ENCODE data around the gene FOLR1. TPM values are rescaled to one million over a fixed set of nuclear protein-coding genes. Genes with fewer than 3 reads are reported as not detected.
"Not testable (repeated sequence)": the region's sequence is repeated elsewhere in the genome, so short reads cannot be mapped to it uniquely, and the experiment has no call there.

Gene FOLR1
- total and polyA plus RNA-seq, 3 donors from 2014 or later = 1.2 to 3.7 TPM; not detected in 1

- intact Hi-C loops (cut with DNase I; ENCODE audit: low total_unique reads) = no loop called here
Measured at GRCh38 chr11:72189455-72190250, 2.3 kb upstream of the FOLR1 start.

GRCh38 chr11:72190631-72191071, 1.3 kb upstream of the FOLR1 start:
- no peaks in the 10 kb centered on the region for H3K4me1 ChIP-seq
- peak; percentile 6 for DNase-seq
- no peak overlapping the region for H3K4me3 ChIP-seq
- no peak overlapping the region for H3K27ac ChIP-seq
- intact Hi-C loops (cut with DNase I; ENCODE audit: low total_unique reads) = no loop called here
- 71 to 77% methylated on average over 5 of the region's 5 CpGs for WGBS, 2 donors
- TF ChIP-seq POLR2A (IDR thresholded peaks at IDR 0.05) (no peak), CTCF (IDR thresholded peaks at IDR 0.05) (no peak)
- no peaks in the 10 kb centered on the region for H3K36me3 ChIP-seq (ENCODE audit: low read depth, missing control alignments)
- no peaks in the 10 kb centered on the region for H3K9me3 ChIP-seq
- no peaks in the 10 kb centered on the region for H3K27me3 ChIP-seq

More at GRCh38 chr11:72189455-72190250, 2.3 kb upstream of the FOLR1 start:
- H3K27me3 ChIP-seq = no peaks in the 10 kb centered on the region
- 60 to 79% methylated on average over 2 to 3 of the region's 3 CpGs for WGBS, 2 donors
- peak; percentile 0 for DNase-seq
- no peak overlapping the region for H3K27ac ChIP-seq
- no peaks in the 10 kb centered on the region for H3K9me3 ChIP-seq
- TF ChIP-seq CTCF (IDR thresholded peaks at IDR 0.05) (no peak), POLR2A (IDR thresholded peaks at IDR 0.05) (no peak)
- H3K4me3 ChIP-seq = no peak overlapping the region
- no peaks in the 10 kb centered on the region for H3K36me3 ChIP-seq (ENCODE audit: low read depth, missing control alignments)
- no peaks in the 10 kb centered on the region for H3K4me1 ChIP-seq

- Histone ChIP-seq H3K27ac (no peak overlapping the region), H3K4me1 (no peaks in the 10 kb centered on the region), H3K36me3 (ENCODE audit: low read depth, missing control alignments) (no peaks in the 10 kb centered on the region), H3K9me3 (no peaks in the 10 kb centered on the region), H3K4me3 (no peak overlapping the region), H3K27me3 (no peaks in the 10 kb centered on the region)
- WGBS, 2 donors = 80 to 89% methylated on average over 11 to 12 of the region's 12 CpGs
- TF ChIP-seq POLR2A (IDR thresholded peaks at IDR 0.05) (no peak), CTCF (IDR thresholded peaks at IDR 0.05) (no peak)
- no peak for DNase-seq
- intact Hi-C loops (cut with DNase I; ENCODE audit: low total_unique reads) = no loop called here
Measured at GRCh38 chr11:72195518-72196270, 3.8 kb downstream of the FOLR1 start.

- DNase-seq; H3K4me1 ChIP-seq; H3K9me3 ChIP-seq; H3K27ac ChIP-seq; H3K4me3 ChIP-seq; H3K36me3 ChIP-seq (ENCODE audit: low read depth, missing control alignments); H3K27me3 ChIP-seq; intact Hi-C loops (cut with DNase I; ENCODE audit: low total_unique reads): not testable (repeated sequence)
- 70 to 81% methylated on average over 43 of the region's 43 CpGs for WGBS, 2 donors
Measured at GRCh38 chr11:72201445-72201844, 9.5 kb downstream of the FOLR1 start.

GRCh38 chr11:72202571-72202970, 10.6 kb downstream of the FOLR1 start:
- no peaks in the 10 kb centered on the region for H3K9me3 ChIP-seq
- TF ChIP-seq CTCF (IDR thresholded peaks at IDR 0.05) (no peak), POLR2A (IDR thresholded peaks at IDR 0.05) (no peak)
- H3K27ac ChIP-seq = no peak overlapping the region
- no peak overlapping the region for H3K4me3 ChIP-seq
- no peaks in the 10 kb centered on the region for H3K36me3 ChIP-seq (ENCODE audit: low read depth, missing control alignments)
- intact Hi-C loops (cut with DNase I; ENCODE audit: low total_unique reads) = no loop called here
- 92 to 97% methylated on average over 6 of the region's 6 CpGs for WGBS, 2 donors
- no peaks in the 10 kb centered on the region for H3K27me3 ChIP-seq
- DNase-seq = no peak
- H3K4me1 ChIP-seq = no peaks in the 10 kb centered on the region
